Measurements from ENCODE around the gene POLG2. TPM values are rescaled to one million over a fixed set of nuclear protein-coding genes. Genes with fewer than 3 reads are reported as not detected.

Gene POLG2
- total and polyA plus RNA-seq, 10 of the 15 experiments (the other 5 are each of a cell fraction or from before 2014, with no cell fraction given) = 10.2 to 27.7 (median 22.2) TPM

- no peak for ATAC-seq
- intact Hi-C loops (cut with micrococcal nuclease; ENCODE audit: unreplicated experiment) = no loop called here
- H3K79me2 ChIP-seq (ENCODE audit: control insufficient read depth, insufficient read depth, low read length) = no peaks in the 10 kb centered on the region
- no TSS peak for BruUV-seq (replicated peaks)
- no peaks in the 10 kb centered on the region for H3K4me1 ChIP-seq (ENCODE audit: control insufficient read depth, insufficient read depth, low read length)
- FAIRE-seq = no peak
- ChIA-PET RAD21 (ENCODE audit: unreplicated experiment) (interaction anchor here (1.2 kb wide), 1 partner anchor 124 kb away, joined by 3 read pairs; no protein-coding TSS in a partner anchor), SMC1A (ENCODE audit: uncharacterized antibody, unreplicated experiment) (interaction anchor here (0.7 to 3.5 kb wide), 6 partner anchors 9 to 347 kb away, joined by 3 to 10 read pairs (median 4); no protein-coding TSS in a partner anchor), POLR2A (interaction anchor here (0.6 to 1.5 kb wide), 3 partner anchors 29 to 226 kb away, joined by 3 read pairs; partner anchors contain the start of gene CEP95), CTCF (interaction anchor here (0.6 to 1.7 kb wide), 5 partner anchors 27 to 1195 kb away, joined by 3 to 8 read pairs (median 3); no protein-coding TSS in a partner anchor)
- H3K27ac ChIP-seq (ENCODE audit: control insufficient read depth, insufficient read depth) = no peak overlapping the region
- 100% methylated on average over 2 of the region's 2 CpGs for WGBS (ENCODE audit: insufficient coverage, insufficient replicate concordance, low lambda C conversion rate, missing lambda C conversion rate)
- no peaks in the 10 kb centered on the region for H3K27me3 ChIP-seq (replicated peaks in 1 of 2; ENCODE audit: control insufficient read depth in 2 of 2, insufficient read depth in 2 of 2, low read length in 1 of 2)
- H3K4me3 ChIP-seq = no peak overlapping the region
- no peak overlapping the region for H2AFZ ChIP-seq (ENCODE audit: control insufficient read depth, low read depth, low read length)
- H3K36me3 ChIP-seq (ENCODE audit: control insufficient read depth in 2 of 2, insufficient read depth in 2 of 2, low read length in 1 of 2) = no peaks in the 10 kb centered on the region; a peak in 2 of 4 replicates
- no peak for DNase-seq (ENCODE audit: low read depth, low spot score)
- TF ChIP-seq ZNF24 (IDR thresholded peaks at IDR 0.05) (no peak), ATF7 (IDR thresholded peaks at IDR 0.05; ENCODE audit: low read depth) (no peak)
- H4K20me1 ChIP-seq (ENCODE audit: control insufficient read depth, insufficient read depth) = no peaks in the 10 kb centered on the region
- no peaks in the 10 kb centered on the region for H3K9me3 ChIP-seq (replicated peaks; ENCODE audit: control insufficient read depth, insufficient read depth, low read length)
- no peak overlapping the region for H3K9ac ChIP-seq (ENCODE audit: control insufficient read depth, insufficient read depth, low read length)
- no peak overlapping the region for H3K4me2 ChIP-seq (ENCODE audit: control insufficient read depth, insufficient read depth)
- in situ Hi-C loops (cut with MboI) = no loop called here
These were observed 47.9 kb upstream of the POLG2 start for GRCh38 chr17:64544742-64545141.

- intact Hi-C loops (cut with micrococcal nuclease; ENCODE audit: unreplicated experiment) (no loop called here), in situ Hi-C loops (cut with MboI) (no loop called here)
- ChIA-PET SMC1A (ENCODE audit: uncharacterized antibody, unreplicated experiment) (interaction anchor here (0.8 to 1.8 kb wide), 2 partner anchors 14 to 15 kb away, joined by 3 to 4 read pairs; no protein-coding TSS in a partner anchor), RAD21 (ENCODE audit: unreplicated experiment) (interaction anchor here (0.7 kb wide), 1 partner anchor 122 kb away, joined by 3 read pairs; no protein-coding TSS in a partner anchor), POLR2A (interaction anchor here (1.5 kb wide), 1 partner anchor 8 kb away, joined by 3 read pairs; no protein-coding TSS in a partner anchor), CTCF (no interaction called here)
- H2AFZ ChIP-seq (ENCODE audit: control insufficient read depth, low read depth, low read length) = no peak overlapping the region
- no peak overlapping the region for H3K4me2 ChIP-seq (ENCODE audit: control insufficient read depth, insufficient read depth)
- no peak overlapping the region for H3K27ac ChIP-seq (ENCODE audit: control insufficient read depth, insufficient read depth)
- no peaks in the 10 kb centered on the region for H3K79me2 ChIP-seq (ENCODE audit: control insufficient read depth, insufficient read depth, low read length)
- H3K27me3 ChIP-seq (replicated peaks in 1 of 2; ENCODE audit: control insufficient read depth in 2 of 2, insufficient read depth in 2 of 2, low read length in 1 of 2) = no peaks in the 10 kb centered on the region
- no peaks in the 10 kb centered on the region for H4K20me1 ChIP-seq (ENCODE audit: control insufficient read depth, insufficient read depth)
- H3K9ac ChIP-seq (ENCODE audit: control insufficient read depth, insufficient read depth, low read length) = no peak overlapping the region
- H3K4me1 ChIP-seq (ENCODE audit: control insufficient read depth, insufficient read depth, low read length) = no peaks in the 10 kb centered on the region
- H3K9me3 ChIP-seq (replicated peaks; ENCODE audit: control insufficient read depth, insufficient read depth, low read length) = no peaks in the 10 kb centered on the region
- peaks cover 3 to 6% of the 10 kb centered on the region in 2 experiments for H3K36me3 ChIP-seq (ENCODE audit: control insufficient read depth in 2 of 2, insufficient read depth in 2 of 2, low read length in 1 of 2)
- BruUV-seq (replicated peaks) = no TSS peak
- DNase-seq (ENCODE audit: low read depth, low spot score) (no peak), FAIRE-seq (no peak), ATAC-seq (no peak)
- 97% methylated on average over 5 of the region's 5 CpGs for WGBS (ENCODE audit: insufficient coverage, insufficient replicate concordance, low lambda C conversion rate, missing lambda C conversion rate)
- TF ChIP-seq WRNIP1 (IDR thresholded peaks at IDR 0.05; ENCODE audit: borderline replicate concordance, low read depth, low read length) (no peak), POLR2A (IDR thresholded peaks at IDR 0.05; ENCODE audit: low read depth, low read length) (peak; percentile 40; the same call in 1 of the 2 replicates), HDGF (IDR thresholded peaks at IDR 0.05) (no peak)
- H3K4me3 ChIP-seq = no peak overlapping the region
These were observed 43.4 kb upstream of the POLG2 start for GRCh38 chr17:64540118-64540776.

Data from GM12878 (cell line).